Ishikawa (cell line): ENCODE measurements around the gene GARNL3.

Experiments
- CEBPB ChIP-seq: IDR thresholded peaks from 2 replicates; pipeline ENCODE4 v1.6.1; 2012
- CREB1 ChIP-seq: IDR thresholded peaks from 2 replicates; pipeline ENCODE4 v1.6.1; 2012; ENCODE audit warnings: low read depth
- EGR1 ChIP-seq: IDR thresholded peaks from 2 replicates; pipeline ENCODE4 v1.6.1; 2012
- EP300 ChIP-seq: IDR thresholded peaks from 2 replicates; pipeline ENCODE4 v1.6.1; 2012; ENCODE audit warnings: borderline replicate concordance
- FOXM1 ChIP-seq: IDR thresholded peaks from 2 replicates; pipeline ENCODE4 v1.6.1; 2012; ENCODE audit warnings: low read depth, borderline replicate concordance
- NFIC ChIP-seq: IDR thresholded peaks from 2 replicates; pipeline ENCODE4 v1.6.1; 2012
- RAD21 ChIP-seq: IDR thresholded peaks from 2 replicates; pipeline ENCODE4 v1.6.1; 2012; ENCODE audit warnings: low read depth
- TAF1 ChIP-seq: IDR thresholded peaks from 2 replicates; pipeline ENCODE4 v1.6.1; 2012; ENCODE audit warnings: low read depth, mild to moderate bottlenecking
- TCF12 ChIP-seq: IDR thresholded peaks from 2 replicates; pipeline ENCODE4 v1.6.1; 2012; ENCODE audit warnings: low read depth
- TEAD4 ChIP-seq: IDR thresholded peaks from 2 replicates; pipeline ENCODE4 v1.6.1; 2012
- YY1 ChIP-seq: IDR thresholded peaks from 2 replicates; pipeline ENCODE4 v1.6.1; 2012; ENCODE audit warnings: low read depth
- ZBTB7A ChIP-seq: IDR thresholded peaks from 2 replicates; pipeline ENCODE4 v1.6.1; 2012; ENCODE audit warnings: low read depth
- TF ChIP-seq, protein P1 (sequence below): IDR thresholded peaks from 2 replicates; pipeline ENCODE4 v1.6.1; 2012
- TF ChIP-seq, protein P2 (sequence below): IDR thresholded peaks from 2 replicates; pipeline ENCODE4 v1.6.1; 2012
- TF ChIP-seq, protein P3 (sequence below): IDR thresholded peaks from 2 replicates; pipeline ENCODE4 v1.6.1; 2012; ENCODE audit warnings: low read depth, mild to moderate bottlenecking

GARNL3 gene

DNA sequence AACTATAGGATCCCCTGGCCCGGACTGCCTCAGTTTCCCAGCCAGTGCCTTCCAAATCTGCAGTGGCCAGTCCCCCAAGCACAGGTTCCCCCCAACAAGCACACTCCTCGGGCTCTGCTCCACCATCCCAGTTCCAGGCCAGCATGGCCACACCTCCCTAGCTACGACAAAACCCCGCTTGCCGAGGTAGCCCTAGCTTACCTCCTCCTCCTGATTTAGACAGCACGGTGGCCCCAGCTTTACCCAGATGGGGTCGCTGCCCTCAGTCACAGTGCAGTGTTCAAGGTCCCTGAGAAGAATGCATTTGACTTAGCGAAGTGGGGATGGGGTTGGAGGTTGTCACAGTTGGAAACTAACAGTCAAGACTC, 40.8 kb upstream of the GARNL3 start:
- TF ChIP-seq NFIC = no peak
- TF ChIP-seq, protein P1, sequence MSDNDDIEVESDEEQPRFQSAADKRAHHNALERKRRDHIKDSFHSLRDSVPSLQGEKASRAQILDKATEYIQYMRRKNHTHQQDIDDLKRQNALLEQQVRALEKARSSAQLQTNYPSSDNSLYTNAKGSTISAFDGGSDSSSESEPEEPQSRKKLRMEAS = no peak
- TF ChIP-seq ZBTB7A = no peak
- no peak for TF ChIP-seq TEAD4
- no peak for TF ChIP-seq EGR1
- TF ChIP-seq, protein P2, sequence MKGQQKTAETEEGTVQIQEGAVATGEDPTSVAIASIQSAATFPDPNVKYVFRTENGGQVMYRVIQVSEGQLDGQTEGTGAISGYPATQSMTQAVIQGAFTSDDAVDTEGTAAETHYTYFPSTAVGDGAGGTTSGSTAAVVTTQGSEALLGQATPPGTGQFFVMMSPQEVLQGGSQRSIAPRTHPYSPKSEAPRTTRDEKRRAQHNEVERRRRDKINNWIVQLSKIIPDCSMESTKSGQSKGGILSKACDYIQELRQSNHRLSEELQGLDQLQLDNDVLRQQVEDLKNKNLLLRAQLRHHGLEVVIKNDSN = no peak
- TF ChIP-seq CREB1 = no peak

DNA sequence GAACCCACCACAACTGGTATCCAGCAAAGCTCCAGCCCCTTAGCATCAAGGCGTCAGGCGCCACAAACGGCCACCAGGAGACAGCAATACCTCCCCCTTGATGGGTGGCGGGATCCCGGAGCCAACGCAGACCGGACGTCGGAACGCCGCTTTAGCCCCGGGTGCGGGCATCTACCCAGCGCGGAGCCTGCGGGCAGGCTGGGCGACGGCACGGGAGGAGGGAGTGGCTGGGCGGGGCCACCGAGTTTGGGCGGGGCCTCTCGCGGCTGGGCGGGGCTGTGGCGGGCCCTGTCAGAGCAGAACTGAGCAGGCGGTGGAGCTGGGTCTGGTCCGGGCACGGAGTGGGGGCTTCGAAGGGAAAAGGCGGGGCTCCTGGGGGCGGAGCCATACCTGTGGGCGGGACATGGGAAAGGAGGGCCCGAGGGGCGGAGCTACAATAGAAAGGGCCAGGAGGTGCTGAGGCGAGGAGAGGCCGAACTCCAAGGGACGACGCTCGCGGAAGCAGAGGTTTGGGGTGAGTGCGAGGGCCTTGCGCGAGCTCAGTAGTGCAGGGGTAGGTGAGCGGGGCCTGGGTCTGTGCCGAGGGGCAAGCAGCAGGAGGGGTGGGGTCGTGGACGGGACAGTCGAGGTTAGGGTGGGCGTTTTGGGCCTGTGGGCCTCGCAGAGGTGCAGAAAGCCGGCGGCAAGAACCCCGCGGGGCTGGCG, 40.2 kb upstream of the GARNL3 start:
- TF ChIP-seq TAF1 (0 out of 2 replicates have a peak, but pooled peaks have one; percentile 19), CREB1 (no peak), ZBTB7A (peak; percentile 24; the same call in 1 of the 2 replicates), NFIC (no peak), YY1 (no peak), FOXM1 (no peak), CEBPB (no peak), TCF12 (no peak), TEAD4 (no peak), EP300 (no peak), EGR1 (no peak), RAD21 (no peak)
- TF ChIP-seq, protein P3, sequence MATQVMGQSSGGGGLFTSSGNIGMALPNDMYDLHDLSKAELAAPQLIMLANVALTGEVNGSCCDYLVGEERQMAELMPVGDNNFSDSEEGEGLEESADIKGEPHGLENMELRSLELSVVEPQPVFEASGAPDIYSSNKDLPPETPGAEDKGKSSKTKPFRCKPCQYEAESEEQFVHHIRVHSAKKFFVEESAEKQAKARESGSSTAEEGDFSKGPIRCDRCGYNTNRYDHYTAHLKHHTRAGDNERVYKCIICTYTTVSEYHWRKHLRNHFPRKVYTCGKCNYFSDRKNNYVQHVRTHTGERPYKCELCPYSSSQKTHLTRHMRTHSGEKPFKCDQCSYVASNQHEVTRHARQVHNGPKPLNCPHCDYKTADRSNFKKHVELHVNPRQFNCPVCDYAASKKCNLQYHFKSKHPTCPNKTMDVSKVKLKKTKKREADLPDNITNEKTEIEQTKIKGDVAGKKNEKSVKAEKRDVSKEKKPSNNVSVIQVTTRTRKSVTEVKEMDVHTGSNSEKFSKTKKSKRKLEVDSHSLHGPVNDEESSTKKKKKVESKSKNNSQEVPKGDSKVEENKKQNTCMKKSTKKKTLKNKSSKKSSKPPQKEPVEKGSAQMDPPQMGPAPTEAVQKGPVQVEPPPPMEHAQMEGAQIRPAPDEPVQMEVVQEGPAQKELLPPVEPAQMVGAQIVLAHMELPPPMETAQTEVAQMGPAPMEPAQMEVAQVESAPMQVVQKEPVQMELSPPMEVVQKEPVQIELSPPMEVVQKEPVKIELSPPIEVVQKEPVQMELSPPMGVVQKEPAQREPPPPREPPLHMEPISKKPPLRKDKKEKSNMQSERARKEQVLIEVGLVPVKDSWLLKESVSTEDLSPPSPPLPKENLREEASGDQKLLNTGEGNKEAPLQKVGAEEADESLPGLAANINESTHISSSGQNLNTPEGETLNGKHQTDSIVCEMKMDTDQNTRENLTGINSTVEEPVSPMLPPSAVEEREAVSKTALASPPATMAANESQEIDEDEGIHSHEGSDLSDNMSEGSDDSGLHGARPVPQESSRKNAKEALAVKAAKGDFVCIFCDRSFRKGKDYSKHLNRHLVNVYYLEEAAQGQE = no peak
- TF ChIP-seq, protein P1 = peak; percentile 96
- TF ChIP-seq, protein P2 = no peak

DNA sequence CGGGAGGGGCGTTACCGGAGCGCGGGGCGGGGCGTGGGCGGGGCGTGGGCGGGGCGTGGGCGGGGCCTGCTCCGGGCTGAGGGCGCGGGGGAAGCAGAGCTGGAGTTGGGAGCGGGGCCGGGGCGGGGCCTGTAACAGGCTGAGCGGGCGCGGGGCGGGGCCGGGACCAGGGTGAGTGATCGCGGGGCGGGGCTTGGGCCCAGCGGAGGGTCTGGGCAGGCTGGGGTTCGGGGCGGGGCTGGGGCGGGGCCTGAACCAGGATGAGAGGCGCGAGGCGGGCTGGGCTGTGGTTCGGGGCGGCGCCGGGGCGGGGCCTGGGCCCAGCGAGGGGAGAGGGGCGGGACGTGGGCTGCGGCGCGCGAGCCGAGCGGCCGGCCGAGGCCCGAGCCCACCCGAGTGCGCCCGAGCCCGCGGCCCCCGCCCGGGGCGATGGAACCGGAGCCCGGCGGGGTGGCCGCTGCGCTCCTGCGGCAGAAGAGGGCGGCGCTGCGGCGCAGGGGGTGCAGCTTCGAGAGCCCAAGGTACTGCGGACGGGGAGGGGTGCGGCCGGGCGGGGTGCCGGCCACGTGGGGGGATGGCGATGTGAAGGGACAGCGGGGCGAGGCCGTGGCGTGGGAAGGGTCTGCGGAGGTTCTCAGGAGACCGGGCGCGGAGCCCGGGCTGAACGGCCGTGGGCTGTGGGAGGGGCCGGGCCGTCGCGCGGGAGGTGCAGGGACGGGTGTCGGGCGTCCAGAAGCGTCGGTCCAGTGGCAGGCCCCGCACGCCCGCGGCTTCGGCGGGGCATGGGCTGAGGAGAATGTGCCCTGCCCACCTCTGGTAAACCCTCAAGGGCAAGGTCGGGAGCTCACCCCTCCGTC, 39.5 kb upstream of the GARNL3 start:
- TF ChIP-seq, protein P2 = peak; percentile 73
- TF ChIP-seq NFIC (no peak), ZBTB7A (peak; percentile 63), TAF1 (0 out of 2 replicates have a peak, but pooled peaks have one; percentile 41), CREB1 (no peak)
- TF ChIP-seq, protein P1 = peak; percentile 90

DNA sequence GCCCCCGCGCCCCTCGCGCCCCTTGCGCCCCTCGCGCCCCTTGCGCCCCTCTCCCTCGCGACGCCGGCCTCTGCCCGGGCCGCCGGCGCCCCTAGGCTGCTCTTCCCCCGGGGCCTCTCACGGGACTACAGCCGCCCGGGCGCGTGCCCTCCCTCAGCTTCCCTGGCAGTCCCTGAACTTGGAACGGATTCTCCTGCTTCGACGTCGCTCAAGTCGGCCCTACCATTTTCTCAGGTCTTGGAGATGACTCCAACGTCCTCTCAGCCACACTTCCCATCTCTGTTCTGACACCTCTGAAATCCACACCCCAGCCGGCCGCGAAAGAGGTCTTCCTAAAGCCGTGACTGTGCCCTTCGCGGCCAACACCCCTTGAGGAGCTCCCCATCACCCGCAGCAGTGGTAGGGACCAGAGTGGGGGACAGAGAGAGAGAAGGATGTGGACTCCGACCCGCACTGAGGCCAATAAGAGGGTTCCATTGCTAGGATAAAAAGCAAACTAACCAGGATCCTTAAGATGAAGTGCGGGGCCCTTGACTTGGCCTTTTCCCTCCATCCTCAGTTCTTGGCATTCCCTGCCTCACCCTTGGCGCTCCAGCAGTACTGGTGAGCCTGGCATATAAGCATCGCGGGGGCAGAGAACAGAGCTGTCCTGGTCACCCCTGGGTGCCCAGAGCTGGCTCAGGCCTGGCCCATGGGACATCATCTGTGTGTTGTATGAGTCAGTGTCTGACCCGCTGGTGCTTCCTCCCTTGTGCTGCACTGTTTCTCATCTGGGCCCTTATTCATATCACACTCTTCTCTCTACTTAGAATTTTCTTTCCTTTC, 38.6 kb upstream of the GARNL3 start:
- TF ChIP-seq ZBTB7A (no peak), EP300 (no peak), NFIC (no peak), CEBPB (no peak), TCF12 (no peak), EGR1 (no peak), TEAD4 (no peak), TAF1 (no peak), CREB1 (no peak)
- TF ChIP-seq, protein P1 = no peak

DNA sequence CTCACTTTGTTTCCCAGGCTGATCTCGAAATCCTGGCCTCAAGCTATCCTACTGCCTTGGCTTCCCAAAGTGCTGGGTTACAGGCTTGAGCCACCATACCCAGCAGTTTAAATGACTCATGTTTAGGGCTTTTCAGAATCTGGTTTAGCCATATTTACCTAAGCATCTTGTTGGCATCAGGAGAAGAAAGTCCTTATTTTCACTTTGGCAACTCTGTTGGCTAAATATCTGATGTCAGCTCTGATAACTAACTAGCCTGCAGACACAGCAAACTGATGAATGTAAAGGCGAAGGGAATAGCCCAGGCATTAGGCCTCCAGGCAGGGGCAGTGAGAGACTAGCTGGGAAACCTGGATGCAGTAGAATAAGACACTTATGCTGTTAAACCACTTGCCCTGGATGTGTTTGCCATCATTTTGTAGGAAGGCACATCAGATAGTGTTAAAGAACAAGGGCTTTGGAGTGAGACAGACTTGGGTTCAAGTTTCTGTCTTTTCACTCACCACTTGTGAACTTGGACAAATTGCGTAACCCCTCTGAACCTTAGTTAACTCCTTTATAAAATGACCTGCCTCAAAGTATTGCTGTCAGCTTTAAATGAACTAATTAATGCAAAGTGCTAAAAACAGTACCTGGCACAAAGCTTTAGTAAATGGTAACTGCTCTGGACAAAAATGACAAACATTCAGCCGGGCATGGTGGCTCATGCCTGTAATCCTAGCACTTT, 34.7 kb upstream of the GARNL3 start:
- TF ChIP-seq YY1 (no peak), CEBPB (peak; percentile 41; the same call in 1 of the 2 replicates)
